Measurements from ENCODE around the gene AVEN. TPM values are rescaled to one million over a fixed set of nuclear protein-coding genes. Genes with fewer than 3 reads are reported as not detected.

The AVEN gene
- total RNA-seq, 1 donor from 2014 or later: 13.8 TPM

DNA sequence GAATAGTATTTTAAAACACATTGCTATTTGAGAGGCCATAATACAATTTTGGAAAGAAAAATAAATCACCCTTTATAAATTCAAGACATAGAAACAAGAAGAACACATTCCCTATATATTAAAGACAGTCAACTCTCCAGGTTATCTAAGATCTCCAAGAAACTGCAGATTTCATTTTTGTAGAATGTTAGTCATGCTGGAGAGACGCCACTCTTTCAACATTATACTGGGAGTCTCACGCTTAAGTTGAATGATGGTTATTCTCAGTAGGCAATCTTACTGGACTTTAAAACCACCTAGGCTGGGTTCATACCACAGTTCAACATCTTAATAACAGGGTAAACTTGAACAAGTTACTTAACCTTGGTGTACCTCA is 74.4 kb downstream of the AVEN start:
- H3K27me3 Mint-ChIP-seq (ENCODE audit: unreplicated experiment): no peaks in the 10 kb centered on the region
- H3K4me3 Mint-ChIP-seq (ENCODE audit: unreplicated experiment): no peak overlapping the region
- TF ChIP-seq, protein P1, sequence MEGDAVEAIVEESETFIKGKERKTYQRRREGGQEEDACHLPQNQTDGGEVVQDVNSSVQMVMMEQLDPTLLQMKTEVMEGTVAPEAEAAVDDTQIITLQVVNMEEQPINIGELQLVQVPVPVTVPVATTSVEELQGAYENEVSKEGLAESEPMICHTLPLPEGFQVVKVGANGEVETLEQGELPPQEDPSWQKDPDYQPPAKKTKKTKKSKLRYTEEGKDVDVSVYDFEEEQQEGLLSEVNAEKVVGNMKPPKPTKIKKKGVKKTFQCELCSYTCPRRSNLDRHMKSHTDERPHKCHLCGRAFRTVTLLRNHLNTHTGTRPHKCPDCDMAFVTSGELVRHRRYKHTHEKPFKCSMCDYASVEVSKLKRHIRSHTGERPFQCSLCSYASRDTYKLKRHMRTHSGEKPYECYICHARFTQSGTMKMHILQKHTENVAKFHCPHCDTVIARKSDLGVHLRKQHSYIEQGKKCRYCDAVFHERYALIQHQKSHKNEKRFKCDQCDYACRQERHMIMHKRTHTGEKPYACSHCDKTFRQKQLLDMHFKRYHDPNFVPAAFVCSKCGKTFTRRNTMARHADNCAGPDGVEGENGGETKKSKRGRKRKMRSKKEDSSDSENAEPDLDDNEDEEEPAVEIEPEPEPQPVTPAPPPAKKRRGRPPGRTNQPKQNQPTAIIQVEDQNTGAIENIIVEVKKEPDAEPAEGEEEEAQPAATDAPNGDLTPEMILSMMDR (IDR thresholded peaks at IDR 0.05; ENCODE audit: partially characterized antibody, unreplicated experiment): no peak

DNA sequence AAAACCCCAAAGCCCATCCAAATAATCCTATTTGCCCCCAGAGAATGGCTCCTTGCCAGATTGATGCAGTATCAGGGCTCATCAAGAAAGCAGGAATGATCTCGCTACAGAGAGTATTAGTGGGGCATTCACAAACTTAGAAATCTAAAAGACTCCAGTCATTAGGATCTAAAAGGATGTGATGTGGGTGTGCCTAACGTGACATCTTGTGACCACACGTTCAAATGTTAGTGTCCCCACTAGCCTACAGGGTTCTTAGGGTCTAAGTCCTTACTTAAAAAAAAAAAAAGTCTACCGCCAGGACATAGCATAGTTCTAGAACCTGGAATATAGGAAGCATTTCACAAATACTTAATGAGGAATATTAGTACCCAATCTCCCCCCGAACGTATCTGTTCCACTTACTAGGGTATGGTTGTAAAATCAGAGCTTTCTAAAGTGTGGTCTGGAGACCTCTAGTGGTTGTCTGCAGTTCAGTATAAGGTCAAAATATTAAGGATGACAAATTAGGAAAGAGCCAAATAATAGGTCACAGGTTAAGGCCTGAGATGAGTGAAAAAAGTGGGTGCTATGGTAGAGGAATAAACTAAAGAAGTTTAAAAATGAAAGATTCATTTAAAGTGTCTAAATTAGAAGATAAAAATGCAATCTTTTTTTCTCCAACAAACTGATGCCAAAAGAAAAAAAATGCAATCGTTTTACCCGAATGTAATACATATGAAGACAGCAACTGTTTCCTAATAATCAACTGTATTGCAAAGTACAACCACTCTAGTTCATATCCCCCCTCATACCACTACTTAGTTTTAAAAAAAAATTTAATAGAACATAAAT is 75.0 kb downstream of the AVEN start:
- Mint-ChIP-seq H3K9me3 (ENCODE audit: unreplicated experiment) (no peaks in the 10 kb centered on the region), H3K27ac (ENCODE audit: unreplicated experiment) (no peak overlapping the region), H3K27me3 (ENCODE audit: unreplicated experiment) (no peaks in the 10 kb centered on the region), H3K4me3 (ENCODE audit: unreplicated experiment) (no peak overlapping the region), H3K36me3 (ENCODE audit: unreplicated experiment) (no peaks in the 10 kb centered on the region), H3K4me1 (ENCODE audit: low read depth, unreplicated experiment) (peaks cover 1% of the 10 kb centered on the region)
- TF ChIP-seq, protein P1 (IDR thresholded peaks at IDR 0.05; ENCODE audit: partially characterized antibody, unreplicated experiment): peak; percentile 50
- DNase-seq: no peak

More for the DNA sequence above, 74.4 kb downstream of the AVEN start:
- no peak for DNase-seq
- Mint-ChIP-seq H3K27ac (ENCODE audit: unreplicated experiment) (no peak overlapping the region), H3K4me1 (ENCODE audit: low read depth, unreplicated experiment) (no peaks in the 10 kb centered on the region), H3K36me3 (ENCODE audit: unreplicated experiment) (no peaks in the 10 kb centered on the region), H3K9me3 (ENCODE audit: unreplicated experiment) (no peaks in the 10 kb centered on the region)

DNA sequence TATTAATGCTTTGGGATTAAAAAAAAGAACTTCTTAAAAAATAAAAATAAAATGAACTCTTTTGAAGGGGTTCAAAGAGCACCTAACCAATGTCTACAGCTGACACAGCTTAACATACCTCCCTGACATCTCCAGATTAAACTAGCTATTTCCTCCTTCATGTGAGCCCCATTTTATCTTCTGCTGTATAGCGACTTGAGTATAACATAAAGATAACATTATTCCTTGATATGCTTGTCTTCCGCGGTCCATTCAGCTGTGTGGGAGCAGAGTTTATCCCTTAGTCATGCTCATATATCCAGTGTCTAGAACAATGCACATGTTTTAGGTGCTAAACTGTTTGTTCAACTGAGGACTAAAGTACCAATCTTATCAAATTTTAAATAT is 78.5 kb downstream of the AVEN start:
- TF ChIP-seq, protein P1 (IDR thresholded peaks at IDR 0.05; ENCODE audit: partially characterized antibody, unreplicated experiment): no peak
- peaks cover 8% of the 10 kb centered on the region for H3K4me1 Mint-ChIP-seq (ENCODE audit: low read depth, unreplicated experiment)
- H3K4me3 Mint-ChIP-seq (ENCODE audit: unreplicated experiment): no peak overlapping the region
- peaks cover 2% of the 10 kb centered on the region for H3K27me3 Mint-ChIP-seq (ENCODE audit: unreplicated experiment)
- H3K9me3 Mint-ChIP-seq (ENCODE audit: unreplicated experiment): no peaks in the 10 kb centered on the region
- H3K27ac Mint-ChIP-seq (ENCODE audit: unreplicated experiment): no peak overlapping the region
- DNase-seq: no peak
- H3K36me3 Mint-ChIP-seq (ENCODE audit: unreplicated experiment): no peaks in the 10 kb centered on the region

DNA sequence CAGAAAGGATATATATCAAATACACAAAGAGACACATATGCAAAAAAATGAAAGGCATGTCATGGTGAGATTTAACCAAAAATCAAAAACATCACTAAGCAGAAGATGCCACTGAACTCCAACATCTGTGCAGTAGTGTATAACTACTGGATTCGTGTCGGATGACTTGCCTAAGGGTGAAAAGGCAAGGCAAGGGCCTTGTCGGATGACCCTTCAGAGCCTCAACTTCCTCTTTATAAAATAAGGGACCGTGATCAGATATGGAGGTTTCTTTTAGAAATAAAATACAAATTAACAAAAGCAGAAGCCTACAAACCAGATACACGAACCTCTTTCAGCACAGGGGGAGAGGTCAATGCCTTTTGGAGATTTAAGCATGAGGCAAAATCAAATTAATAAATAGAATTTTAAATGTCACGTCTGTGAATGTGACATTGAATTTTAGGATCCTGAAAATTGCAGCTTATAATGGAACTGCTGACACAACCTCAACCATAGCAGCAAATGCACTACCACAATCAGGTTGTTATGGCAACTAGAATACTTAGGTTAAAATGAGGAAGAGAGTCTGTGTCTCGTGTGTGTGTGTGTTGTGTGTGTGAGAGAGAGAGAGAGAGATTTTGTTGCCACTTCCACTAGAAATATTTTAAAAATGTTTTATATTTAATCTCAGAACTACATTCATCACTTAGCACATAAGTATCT is 79.0 kb downstream of the AVEN start:
- Mint-ChIP-seq H3K36me3 (ENCODE audit: unreplicated experiment) (no peaks in the 10 kb centered on the region), H3K4me3 (ENCODE audit: unreplicated experiment) (no peak overlapping the region), H3K27me3 (ENCODE audit: unreplicated experiment) (peaks cover 2% of the 10 kb centered on the region), H3K9me3 (ENCODE audit: unreplicated experiment) (no peaks in the 10 kb centered on the region), H3K4me1 (ENCODE audit: low read depth, unreplicated experiment) (peaks cover 12% of the 10 kb centered on the region), H3K27ac (ENCODE audit: unreplicated experiment) (no peak overlapping the region)
- TF ChIP-seq, protein P1 (IDR thresholded peaks at IDR 0.05; ENCODE audit: partially characterized antibody, unreplicated experiment): no peak
- no peak for DNase-seq

DNA sequence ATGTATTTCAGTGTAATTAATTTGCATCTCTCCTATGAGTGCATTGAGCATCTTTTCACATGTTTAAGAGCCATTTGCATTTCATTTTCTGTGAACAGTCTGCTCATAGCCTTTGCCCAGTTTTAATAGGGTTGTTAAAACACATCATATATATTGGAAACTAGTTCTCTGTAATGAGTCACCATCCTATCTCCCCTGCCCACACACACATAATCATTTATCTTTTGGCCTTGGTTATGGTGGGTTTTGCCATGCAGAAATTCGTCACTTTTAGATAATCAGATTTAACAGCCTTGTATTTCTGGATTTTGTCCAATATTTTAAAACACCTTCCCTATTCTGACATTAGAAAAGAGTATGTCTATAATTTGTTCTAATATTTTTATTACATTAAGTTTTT is 82.6 kb downstream of the AVEN start:
- Mint-ChIP-seq H3K27ac (ENCODE audit: unreplicated experiment) (peak overlapping the region; percentile 66), H3K4me1 (ENCODE audit: low read depth, unreplicated experiment) (peaks cover 12% of the 10 kb centered on the region), H3K36me3 (ENCODE audit: unreplicated experiment) (no peaks in the 10 kb centered on the region), H3K27me3 (ENCODE audit: unreplicated experiment) (peaks cover 2% of the 10 kb centered on the region), H3K9me3 (ENCODE audit: unreplicated experiment) (no peaks in the 10 kb centered on the region), H3K4me3 (ENCODE audit: unreplicated experiment) (peak overlapping the region; percentile 17)
- TF ChIP-seq, protein P1 (IDR thresholded peaks at IDR 0.05; ENCODE audit: partially characterized antibody, unreplicated experiment): no peak
- DNase-seq: no peak
